GM21717 (cell line): ENCODE measurements around the gene NLRC4.
"Not testable (repeated sequence)": the region's sequence is repeated elsewhere in the genome, so short reads cannot be mapped to it uniquely, and the experiment has no call there.

Experiments used
- ATAC-seq: cut with Tn5 transposase; IDR thresholded peaks from one replicate; pipeline ENCODE4 v1.9.1; 2021; ENCODE audit warnings: mild to moderate bottlenecking, moderate library complexity; ENCODE audit not compliant: unreplicated experiment

The NLRC4 gene, protein sequence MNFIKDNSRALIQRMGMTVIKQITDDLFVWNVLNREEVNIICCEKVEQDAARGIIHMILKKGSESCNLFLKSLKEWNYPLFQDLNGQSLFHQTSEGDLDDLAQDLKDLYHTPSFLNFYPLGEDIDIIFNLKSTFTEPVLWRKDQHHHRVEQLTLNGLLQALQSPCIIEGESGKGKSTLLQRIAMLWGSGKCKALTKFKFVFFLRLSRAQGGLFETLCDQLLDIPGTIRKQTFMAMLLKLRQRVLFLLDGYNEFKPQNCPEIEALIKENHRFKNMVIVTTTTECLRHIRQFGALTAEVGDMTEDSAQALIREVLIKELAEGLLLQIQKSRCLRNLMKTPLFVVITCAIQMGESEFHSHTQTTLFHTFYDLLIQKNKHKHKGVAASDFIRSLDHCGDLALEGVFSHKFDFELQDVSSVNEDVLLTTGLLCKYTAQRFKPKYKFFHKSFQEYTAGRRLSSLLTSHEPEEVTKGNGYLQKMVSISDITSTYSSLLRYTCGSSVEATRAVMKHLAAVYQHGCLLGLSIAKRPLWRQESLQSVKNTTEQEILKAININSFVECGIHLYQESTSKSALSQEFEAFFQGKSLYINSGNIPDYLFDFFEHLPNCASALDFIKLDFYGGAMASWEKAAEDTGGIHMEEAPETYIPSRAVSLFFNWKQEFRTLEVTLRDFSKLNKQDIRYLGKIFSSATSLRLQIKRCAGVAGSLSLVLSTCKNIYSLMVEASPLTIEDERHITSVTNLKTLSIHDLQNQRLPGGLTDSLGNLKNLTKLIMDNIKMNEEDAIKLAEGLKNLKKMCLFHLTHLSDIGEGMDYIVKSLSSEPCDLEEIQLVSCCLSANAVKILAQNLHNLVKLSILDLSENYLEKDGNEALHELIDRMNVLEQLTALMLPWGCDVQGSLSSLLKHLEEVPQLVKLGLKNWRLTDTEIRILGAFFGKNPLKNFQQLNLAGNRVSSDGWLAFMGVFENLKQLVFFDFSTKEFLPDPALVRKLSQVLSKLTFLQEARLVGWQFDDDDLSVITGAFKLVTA

DNA sequence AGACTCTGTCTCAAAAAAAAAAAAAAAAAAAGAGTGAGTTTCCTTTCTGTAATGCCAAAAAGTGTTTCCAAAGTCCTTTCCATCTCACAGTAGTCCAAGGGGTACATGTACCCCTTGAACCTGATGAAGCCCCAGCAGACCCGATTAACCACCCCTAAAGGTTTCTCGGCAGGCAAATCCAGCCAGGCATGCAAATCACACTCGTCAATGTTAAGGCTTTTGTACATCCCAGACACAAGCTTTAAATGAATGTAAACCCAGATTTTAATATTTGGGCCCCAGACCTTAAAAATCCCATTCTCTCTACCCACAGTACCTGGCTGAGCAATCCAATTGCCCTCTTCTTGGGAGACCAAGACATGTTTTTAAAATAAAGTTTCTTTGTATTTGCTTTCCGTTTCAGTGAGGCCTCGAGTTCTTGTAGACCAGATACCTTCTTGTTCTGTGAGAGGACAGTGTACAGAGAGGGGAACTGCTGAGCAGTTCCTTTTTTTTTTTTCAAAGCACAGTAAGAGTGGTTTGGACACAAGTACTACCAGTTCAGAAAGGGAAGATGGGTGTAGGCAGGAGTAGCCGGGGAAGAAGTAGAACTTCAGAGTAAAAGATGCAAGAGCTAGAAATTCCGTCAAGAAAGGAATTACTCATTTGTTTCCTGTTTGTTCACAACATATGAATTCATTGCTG lies at the start of gene NLRC4:
Gene NLRC4 (minus strand): TSS at position 465 of the 684 bp plus-strand sequence. CDS start 8,111 bp downstream, outside the sequence.
- ATAC-seq, result peak; percentile 94

DNA sequence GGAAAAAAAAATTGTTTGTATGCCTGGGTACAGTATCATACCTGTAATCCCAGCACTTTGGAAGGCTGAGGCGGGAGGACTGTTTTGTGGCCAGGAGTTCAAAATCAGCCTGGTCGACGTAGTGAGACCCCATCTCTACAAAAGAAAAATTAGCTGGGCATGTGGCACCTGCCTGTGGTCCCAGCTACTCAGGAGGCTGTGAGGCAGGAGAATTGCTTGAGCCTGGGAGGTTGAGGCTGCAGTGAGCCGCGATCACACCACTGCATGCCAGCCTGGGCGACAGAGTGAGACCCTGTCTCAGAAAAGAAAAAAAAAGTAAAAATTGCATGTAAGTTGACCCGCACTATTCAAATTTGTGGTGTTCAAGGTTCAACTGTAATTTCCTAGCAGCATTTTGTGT lies 45.9 kb upstream of the NLRC4 start:
- ATAC-seq, result no peak

DNA sequence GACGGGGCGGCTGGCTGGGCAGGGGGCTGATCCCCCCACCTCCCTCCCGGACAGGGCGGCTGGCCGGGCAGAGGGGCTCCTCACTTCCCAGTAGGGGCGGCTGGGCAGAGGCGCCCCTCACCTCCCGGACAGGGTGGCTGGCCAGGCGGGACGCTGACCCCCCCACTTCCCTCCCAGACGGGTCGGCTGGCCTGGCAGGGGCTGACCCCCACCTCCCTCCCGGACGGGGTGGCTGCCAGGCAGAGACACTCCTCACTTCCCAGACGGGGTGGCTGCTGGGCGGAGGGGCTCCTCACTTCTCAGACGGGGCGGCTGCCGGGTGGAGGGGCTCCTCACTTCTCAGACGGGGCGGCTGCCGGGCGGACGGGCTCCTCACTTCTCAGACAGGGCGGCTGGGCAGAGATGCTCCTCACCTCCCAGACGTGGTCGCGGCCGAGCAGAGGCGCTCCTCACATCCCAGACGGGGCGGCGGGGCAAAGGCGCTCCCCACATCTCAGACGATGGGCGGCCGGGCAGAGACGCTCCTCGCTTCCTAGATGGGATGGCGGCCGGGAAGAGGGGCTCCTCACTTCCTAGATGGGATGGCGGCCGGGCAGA lies 29.4 kb upstream of the NLRC4 start:
- ATAC-seq, result not testable (repeated sequence)

DNA sequence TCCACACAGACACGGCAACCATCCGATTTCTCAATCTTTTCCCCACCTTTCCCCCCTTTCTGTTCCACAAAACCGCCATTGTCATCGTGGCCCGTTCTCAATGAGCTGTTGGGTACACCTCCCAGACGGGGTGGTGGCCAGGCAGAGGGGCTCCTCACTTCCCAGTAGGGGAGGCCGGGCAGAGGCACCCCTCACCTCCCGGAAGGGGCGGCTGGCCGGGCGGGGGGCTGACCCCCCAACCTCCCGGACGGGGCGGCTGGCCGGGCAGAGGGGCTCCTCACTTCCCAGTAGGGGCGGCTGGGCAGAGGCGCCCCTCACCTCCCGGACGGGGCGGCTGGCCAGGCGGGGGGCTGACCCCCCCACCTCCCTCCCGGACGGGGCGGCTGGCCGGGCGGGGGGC lies 28.8 kb upstream of the NLRC4 start:
- not testable (repeated sequence) for ATAC-seq

DNA sequence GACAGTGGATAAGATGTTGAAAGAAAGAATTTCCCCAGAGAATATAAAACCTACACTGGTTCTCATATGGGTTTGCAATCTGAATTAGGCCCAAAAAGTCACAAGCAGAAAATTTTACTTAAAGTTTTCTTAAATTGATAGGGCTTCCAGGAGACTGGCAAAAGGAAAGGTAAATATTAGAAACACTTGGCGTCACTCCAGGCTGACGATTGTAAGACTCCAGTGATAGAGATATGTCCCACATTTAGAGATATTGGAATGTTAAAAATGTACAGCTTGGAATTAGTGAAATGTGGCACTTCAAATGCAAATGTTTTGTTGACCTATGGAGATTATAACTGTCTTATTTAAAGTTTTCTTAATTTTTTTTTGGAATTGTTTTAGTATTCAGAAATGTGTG lies 27.1 kb upstream of the NLRC4 start:
- no peak for ATAC-seq

DNA sequence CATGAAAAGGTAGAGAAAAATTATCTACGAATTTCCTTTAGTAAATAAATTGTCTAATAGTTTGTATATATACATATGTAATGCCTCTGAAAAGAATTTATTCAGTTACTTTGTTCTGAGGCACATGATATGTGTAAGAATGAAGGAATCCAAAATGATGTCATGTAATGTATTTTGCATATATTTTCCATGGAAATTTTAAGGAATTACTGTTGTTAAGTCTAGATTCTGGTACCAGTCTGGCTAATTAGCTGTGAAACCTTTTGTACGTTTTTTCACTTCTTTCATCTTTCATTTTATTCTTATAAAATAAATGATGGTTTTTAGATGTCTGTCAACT lies 25.3 kb upstream of the NLRC4 start:
- ATAC-seq, result no peak

DNA sequence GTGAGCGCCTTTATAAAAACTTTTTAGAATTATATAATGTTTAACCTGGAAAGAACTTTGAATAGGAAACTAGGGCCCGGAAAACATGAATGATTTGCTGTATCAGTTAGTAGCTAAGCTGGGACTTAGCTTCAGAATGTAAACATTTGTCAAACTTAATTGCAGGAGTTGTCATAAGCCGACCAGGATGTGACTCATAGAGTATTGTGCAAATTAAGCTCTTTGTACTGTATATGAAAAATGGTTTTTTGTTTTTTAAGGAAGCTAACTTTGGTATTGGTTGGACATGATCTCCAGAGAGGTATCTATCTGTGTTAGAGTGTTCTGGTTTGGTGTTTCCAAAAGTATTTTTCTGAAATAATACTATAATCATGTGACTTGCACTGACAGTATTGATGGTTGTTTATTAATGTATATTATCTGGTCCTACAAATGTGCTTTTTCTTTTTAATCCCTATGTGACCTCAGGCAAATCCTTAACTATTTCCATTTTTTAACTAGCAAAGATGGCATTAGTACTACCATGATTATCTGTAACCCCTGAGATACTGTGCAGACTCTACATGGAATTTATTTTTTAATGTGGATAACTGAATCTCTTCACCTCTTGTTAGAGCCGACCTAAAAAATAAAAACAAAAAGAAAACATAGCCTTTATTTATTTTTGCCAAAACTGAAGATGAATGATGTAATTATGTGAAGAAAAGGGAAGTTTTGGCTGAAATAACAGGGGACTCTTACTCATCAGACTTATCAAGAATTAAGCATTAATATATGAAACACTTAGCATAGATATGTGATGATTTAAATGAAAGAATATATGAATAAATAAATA lies 24.7 kb upstream of the NLRC4 start:
- no peak for ATAC-seq

DNA sequence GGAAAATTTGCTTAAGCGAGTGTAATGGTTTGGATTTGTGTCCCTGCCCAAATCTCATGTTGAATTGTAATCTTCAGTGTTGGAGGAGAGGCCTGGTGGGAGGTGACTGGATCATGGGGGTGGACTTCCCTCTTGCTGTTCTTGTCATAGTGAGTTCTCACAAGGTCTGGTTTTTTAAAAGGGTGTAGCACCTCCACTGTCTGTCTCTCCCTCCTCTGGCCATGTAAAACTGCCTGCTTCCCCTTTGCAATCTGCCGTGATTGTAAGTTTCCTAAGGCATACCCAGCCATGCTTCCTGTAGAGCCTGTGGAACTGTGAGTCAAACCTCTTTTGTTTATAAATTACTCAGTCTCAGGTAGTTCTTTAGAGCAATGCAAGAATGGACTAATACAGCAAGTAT lies 19.6 kb upstream of the NLRC4 start:
- no peak for ATAC-seq

DNA sequence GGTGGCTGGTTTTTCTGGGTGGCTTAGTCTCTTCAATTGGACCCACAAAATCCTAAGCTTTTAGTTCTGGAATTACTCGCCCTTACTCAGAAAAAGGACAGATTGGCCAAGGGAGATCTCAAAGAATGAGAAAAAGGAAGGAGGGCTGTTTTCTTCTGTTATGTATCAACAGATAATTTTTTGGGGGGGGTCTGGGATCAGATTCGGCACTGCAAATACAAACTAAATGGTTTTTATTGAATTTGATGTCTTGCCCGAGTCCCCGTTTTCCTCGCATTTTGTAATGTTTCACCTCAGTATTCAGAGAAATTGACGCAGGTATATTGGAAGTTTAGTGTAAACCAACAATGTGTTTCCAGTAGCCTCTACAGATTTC lies 13.8 kb upstream of the NLRC4 start:
- ATAC-seq, result no peak

DNA sequence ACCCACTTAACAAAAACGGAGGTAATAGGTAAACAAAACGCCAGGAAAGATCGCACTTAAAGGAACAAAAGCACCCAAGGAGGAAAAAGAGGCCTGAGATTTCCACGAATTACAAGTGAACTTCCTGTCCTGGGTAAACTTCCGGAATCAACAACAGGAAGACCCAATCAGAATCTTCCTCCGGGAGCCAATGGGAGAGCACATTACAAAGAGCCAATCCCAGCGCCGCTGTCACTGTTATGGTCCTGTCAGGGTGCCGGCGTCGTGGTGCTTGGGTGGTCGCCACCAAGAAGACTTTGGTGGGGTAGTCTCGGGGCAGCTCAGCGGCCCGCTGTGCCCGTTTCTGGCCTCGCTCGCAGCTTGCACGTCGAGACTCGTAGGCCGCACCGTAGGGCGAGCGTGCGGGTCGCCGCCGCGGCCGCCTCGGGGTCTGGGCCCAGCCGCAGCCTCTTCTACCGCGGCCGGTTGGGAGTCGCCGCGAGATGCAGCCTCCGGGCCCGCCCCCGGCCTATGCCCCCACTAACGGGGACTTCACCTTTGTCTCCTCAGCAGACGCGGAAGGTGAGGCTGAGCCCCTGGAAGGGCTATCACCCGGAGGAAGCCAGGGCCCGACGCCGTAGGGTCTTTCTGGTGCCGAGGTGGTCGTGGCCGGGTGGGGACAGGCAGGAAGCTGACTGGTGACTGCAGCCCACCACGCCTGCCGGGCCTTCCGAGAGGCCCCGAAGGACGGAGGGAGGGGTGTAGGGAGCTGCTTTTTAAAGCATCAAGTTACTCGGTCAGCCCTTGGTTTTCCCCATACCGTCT lies 13.2 kb upstream of the NLRC4 start, which contains the start of gene YIPF4:
Gene YIPF4 (plus strand): TSS at position 231 of the 804 bp plus-strand sequence. CDS start 252 bp downstream, at position 483.
- ATAC-seq, result peak; percentile 100

DNA sequence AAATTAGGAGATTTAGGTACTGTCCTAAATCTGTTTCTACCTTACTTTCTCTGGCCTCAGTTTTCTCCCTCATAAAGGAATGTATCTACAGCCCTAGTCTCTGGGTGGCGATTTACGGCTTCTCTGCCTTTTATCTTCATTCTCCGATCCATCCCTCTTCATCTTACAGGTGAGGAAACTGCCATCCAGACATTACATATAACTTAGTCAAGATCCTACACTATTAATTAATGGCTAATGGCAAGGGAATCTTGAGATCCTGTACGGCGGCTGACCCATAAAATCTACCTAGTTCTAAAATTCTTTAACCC lies 12.6 kb upstream of the NLRC4 start:
- ATAC-seq, result peak; percentile 6

DNA sequence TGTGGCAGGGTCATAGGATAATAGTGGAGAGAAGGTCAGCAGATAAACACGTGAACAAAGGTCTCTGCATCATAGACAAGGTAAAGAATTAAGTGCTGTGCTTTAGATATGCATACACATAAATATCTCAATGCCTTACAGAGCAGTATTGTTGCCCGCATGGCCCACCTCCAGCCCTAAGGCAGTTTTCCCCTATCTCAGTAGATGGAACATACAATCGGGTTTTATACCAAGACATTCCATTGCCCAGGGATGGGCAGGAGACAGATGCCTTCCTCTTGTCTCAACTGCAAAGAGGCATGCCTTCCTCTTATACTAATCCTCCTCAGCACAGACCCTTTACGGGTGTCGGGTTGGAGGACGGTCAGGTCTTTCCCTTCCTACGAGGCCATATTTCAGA lies 11.1 kb upstream of the NLRC4 start:
- not testable (repeated sequence) for ATAC-seq

DNA sequence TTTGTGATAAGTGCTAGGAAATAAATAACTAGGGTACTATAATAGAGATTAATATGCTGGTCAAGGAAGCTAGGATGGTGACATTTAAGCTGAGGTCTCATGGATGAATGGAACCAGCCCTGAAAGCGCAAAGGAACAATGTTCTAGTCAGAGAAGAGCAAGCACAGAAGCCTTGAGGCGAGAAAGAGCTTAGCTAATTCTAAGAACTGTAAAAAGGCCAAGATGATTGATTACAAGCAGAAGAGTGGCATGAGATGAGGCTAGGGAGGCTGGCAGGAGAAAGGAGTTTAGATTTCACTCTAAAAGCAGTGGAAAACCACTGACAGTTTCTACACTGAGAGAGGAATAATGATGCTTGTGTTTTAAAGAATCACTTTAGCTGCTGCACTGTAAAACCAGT lies 9.6 kb upstream of the NLRC4 start:
- ATAC-seq, result no peak

DNA sequence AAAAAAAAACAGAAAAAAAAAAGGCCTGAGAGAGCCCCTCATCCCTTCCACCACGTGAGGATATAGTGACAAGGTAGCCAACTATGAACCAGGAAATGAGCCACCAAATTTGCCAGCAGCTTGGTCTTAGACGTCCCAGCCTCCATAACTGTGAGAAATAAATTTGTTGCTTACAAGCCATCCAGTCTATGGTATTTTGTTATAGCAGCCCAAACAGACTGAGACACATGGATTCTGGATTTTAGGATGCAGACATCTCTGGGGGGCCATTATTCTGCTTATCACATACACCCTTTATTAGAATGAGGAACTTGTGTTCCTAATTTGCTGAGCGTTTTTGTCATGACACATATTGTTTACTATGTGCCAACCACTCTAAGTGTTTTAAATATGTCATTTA lies 7.6 kb upstream of the NLRC4 start:
- ATAC-seq, result no peak

DNA sequence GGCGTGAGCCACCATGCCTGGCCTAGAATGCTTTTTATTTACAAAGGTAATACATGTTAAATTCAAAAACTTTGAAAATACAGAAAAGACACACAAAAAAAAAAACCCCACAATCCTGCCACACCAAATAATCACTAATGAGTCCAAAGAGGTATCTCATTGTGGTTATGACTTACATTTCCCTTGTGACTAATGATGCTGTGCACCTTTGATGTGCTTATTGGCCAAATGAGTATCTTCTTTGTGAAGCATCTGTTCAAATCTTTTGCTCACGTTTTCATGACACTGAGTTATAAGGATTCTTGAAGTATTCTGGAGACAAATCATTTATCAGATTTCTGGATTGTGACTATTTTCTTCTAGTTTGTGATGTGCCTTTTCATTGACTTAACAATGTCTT lies 6.4 kb upstream of the NLRC4 start:
- ATAC-seq, result no peak

DNA sequence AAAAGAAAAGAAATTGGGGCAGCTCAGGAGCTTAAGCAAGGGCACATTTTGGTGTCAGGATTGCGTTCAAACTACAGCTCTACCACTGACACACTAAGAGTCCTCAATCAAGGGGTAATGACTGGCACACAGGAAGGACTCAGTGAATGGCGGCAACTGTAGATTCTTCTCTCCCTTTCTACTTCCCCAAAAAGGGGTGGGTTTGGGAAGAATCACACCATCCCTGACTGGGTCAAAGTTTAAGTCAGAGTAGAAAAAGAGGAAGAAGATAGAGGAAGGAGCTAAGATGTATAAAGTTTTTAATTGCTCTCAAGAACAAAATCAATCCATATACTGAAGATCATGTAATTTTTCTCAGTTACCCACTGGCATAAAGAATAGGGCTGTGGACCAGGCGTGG lies 2.6 kb downstream of the NLRC4 start:
- ATAC-seq, result no peak

DNA sequence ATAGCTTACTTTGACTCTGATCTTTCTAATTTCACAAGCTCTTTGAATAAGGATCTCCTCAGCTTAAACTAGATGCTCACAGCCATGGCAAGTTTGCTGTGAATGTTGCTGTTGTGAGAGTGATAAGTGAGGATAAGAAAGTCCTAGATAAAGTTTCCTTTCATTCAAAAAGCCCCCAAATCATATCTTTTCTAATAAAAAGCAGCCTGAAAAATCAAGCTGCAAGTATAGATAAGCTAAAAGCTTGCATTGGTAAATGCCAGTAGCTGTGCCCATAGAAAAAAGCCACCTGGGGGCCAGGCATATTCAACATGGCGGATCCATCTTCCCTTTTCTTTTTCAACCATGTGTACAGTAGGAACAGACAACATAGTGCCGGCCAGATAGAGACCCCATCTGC lies 4.3 kb downstream of the NLRC4 start:
- no peak for ATAC-seq

DNA sequence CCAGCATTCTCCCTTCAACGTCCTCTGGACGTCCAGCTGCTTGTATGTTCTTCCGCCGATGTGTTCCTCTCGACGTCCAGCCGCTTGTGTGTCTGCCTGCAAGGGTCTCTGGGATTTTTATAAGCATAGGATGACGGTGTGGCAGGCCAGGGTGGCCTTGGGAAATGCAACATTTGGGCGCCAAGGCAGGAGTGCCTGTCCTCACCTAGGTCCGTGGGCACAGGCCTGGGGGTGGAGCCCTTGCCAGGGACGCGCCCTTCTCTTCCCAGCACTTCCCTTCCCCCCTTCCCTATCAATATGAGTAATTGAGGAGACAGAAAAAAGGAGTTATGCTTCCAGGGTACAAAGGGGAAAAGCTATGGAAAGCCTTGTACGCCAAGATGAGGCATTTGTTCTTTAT lies 6.4 kb downstream of the NLRC4 start:
- ATAC-seq, result no peak

DNA sequence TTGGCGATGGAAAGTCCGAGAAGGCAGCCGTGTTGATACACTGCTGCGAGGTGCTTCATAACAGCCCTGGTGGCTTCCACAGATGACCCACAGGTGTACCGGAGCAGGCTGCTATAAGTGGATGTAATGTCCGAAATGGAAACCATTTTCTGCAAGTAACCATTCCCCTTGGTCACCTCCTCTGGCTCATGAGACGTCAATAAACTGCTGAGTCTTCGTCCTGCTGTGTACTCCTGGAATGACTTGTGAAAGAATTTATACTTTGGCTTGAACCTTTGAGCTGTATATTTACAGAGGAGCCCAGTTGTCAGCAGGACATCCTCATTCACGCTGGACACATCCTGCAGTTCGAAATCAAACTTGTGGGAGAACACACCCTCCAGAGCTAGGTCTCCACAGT lies 14.4 kb downstream of the NLRC4 start:
- no peak for ATAC-seq
